Stimulated activated memory B cell treated with anti-CD40 and anti-IgM and Interleukin-4, amounts not matched to agents 10 μg/mL and 1 μg/mL and 100 μg/mL, for 72 hours (primary cell): ENCODE data around the gene SVOP.
"Not testable (repeated sequence)": the region's sequence is repeated elsewhere in the genome, so short reads cannot be mapped to it uniquely, and the experiment has no call there.

Source experiments
- ATAC-seq: fragments of 150-1000 bp; cut with Tn5 transposase; 2 replicates; pipeline ENCODE4 v1.10.0; 2021
- H3K27ac Mint-ChIP-seq: one replicate; pipeline ENCODE4 v1.8.0; 2022; ENCODE audit warnings: mild to moderate bottlenecking, mixed read lengths
- H3K27me3 Mint-ChIP-seq: one replicate; pipeline ENCODE4 v1.8.0; 2022; ENCODE audit warnings: mixed read lengths
- H3K36me3 Mint-ChIP-seq: one replicate; pipeline ENCODE4 v1.8.0; 2022; ENCODE audit warnings: mixed read lengths
- H3K4me1 Mint-ChIP-seq: one replicate; pipeline ENCODE4 v1.8.0; 2022; ENCODE audit warnings: mixed read lengths
- H3K4me3 Mint-ChIP-seq: one replicate; pipeline ENCODE4 v1.8.0; 2022; ENCODE audit warnings: mild to moderate bottlenecking, moderate library complexity, mixed read lengths
- H3K9me3 Mint-ChIP-seq: one replicate; pipeline ENCODE4 v1.8.0; 2022; ENCODE audit warnings: mixed read lengths

The SVOP gene

GRCh38 chr12:109009766-109010165 is 11.1 kb downstream of the SVOP start:
- H3K4me3 Mint-ChIP-seq: no peak overlapping the region
- H3K36me3 Mint-ChIP-seq: no peaks in the 10 kb centered on the region
- no peak for ATAC-seq
- H3K27ac Mint-ChIP-seq: no peak overlapping the region
- peaks cover 45% of the 10 kb centered on the region for H3K27me3 Mint-ChIP-seq
- H3K4me1 Mint-ChIP-seq: no peaks in the 10 kb centered on the region
- H3K9me3 Mint-ChIP-seq: no peaks in the 10 kb centered on the region

DNA sequence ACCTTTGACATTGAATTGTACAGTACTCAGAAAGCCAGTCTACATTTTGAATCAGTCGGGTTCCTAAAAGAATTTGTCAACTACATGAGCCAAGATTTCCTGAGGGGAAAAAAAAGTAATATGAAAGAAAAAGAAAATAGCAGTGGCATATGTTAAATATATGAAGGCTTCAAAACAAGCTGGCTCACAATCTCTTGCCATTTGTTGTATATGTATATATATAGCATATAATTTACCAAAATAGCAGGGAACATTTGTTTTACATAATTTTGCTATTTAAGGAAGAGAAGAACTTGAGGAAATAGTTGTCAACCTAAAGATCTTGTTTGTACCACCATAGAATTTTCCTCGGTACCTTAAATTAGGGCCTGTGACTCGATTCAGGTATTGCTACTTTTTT is 16.9 kb downstream of the SVOP start:
- Mint-ChIP-seq H3K27me3 (peaks cover 23% of the 10 kb centered on the region), H3K27ac (no peak overlapping the region), H3K4me1 (no peaks in the 10 kb centered on the region), H3K4me3 (no peak overlapping the region), H3K36me3 (no peaks in the 10 kb centered on the region), H3K9me3 (no peaks in the 10 kb centered on the region)
- ATAC-seq: no peak

- no peaks in the 10 kb centered on the region for H3K4me1 Mint-ChIP-seq
Measured at GRCh38 chr12:108996320-108996719, 24.5 kb downstream of the SVOP start.

GRCh38 chr12:108995370-108995992 is 25.4 kb downstream of the SVOP start:
- H3K4me3 Mint-ChIP-seq: no peak overlapping the region
- H3K36me3 Mint-ChIP-seq: no peaks in the 10 kb centered on the region
- peaks cover 19% of the 10 kb centered on the region for H3K27me3 Mint-ChIP-seq
- no peak overlapping the region for H3K27ac Mint-ChIP-seq
- peaks cover 3% of the 10 kb centered on the region for H3K9me3 Mint-ChIP-seq
- no peaks in the 10 kb centered on the region for H3K4me1 Mint-ChIP-seq
- ATAC-seq: no peak

More at GRCh38 chr12:108996320-108996719, 24.5 kb downstream of the SVOP start:
- Mint-ChIP-seq H3K27me3 (peaks cover 19% of the 10 kb centered on the region), H3K4me3 (no peak overlapping the region), H3K36me3 (no peaks in the 10 kb centered on the region), H3K27ac (no peak overlapping the region), H3K9me3 (peaks cover 3% of the 10 kb centered on the region)
- ATAC-seq: no peak

DNA sequence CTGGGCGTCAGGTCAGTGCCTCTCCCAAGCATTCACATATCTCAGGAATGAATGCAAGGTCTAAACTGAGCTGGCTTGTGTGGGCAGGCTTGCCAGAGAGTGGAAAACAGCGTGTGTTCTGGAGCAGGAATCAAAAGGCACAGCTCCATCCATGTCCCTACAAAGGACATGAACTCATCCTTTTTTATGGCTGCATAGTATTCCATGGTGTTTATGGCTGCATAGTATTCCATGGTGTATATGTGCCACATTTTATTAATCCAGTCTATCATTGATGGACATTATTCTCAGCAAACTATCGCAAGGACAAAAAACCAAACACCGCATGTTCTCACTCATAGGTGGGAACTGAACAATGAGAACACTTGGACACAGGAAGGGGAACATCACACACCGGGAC is 30.8 kb downstream of the SVOP start:
- H3K36me3 Mint-ChIP-seq, ATAC-seq, H3K9me3 Mint-ChIP-seq, H3K4me3 Mint-ChIP-seq, H3K4me1 Mint-ChIP-seq, H3K27ac Mint-ChIP-seq: not testable (repeated sequence)
- peaks cover 35% of the 10 kb centered on the region for H3K27me3 Mint-ChIP-seq

DNA sequence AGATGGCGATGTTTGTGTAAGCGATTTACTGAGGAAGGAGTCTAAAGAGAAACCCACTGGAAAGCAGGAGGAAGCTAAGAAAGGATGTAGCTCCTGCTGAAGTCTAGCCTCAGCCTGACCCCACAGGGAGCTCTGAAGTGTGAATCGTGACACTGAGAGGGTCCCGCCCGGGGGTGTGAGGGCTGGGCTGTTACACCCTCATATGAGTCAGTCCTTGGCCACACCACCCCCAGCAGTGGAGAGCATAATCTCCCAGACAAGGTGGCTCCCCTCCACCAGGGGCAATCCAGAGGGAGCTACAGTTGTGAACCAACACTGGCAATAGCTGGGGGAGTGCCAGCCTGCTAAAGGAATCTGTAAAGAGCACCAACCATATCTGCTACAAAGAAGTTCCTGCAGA is 31.5 kb downstream of the SVOP start:
- Mint-ChIP-seq H3K4me1 (no peaks in the 10 kb centered on the region), H3K4me3 (no peak overlapping the region), H3K9me3 (no peaks in the 10 kb centered on the region), H3K27ac (no peak overlapping the region), H3K36me3 (no peaks in the 10 kb centered on the region), H3K27me3 (peaks cover 40% of the 10 kb centered on the region)
- no peak for ATAC-seq

DNA sequence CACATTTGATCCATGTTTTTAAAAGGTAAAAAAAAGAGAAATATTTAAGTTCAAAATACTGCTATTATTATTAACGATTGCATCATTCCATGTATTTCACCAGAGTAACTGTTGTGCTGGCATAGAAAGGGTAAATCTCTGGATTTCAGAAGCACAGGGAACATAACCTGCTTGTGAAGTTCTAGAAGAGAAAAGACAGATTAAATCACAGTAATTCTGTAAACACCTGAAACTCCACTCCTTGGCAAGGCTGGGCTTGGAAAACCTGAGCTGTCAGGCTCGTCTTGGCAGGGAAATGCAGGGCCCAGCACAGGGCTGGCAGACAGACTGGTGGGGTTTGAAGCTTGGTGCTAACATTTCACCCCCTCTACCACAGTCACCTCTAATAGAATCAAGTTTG is 35.1 kb downstream of the SVOP start:
- Mint-ChIP-seq H3K27ac (no peak overlapping the region), H3K9me3 (no peaks in the 10 kb centered on the region), H3K4me1 (no peaks in the 10 kb centered on the region)

DNA sequence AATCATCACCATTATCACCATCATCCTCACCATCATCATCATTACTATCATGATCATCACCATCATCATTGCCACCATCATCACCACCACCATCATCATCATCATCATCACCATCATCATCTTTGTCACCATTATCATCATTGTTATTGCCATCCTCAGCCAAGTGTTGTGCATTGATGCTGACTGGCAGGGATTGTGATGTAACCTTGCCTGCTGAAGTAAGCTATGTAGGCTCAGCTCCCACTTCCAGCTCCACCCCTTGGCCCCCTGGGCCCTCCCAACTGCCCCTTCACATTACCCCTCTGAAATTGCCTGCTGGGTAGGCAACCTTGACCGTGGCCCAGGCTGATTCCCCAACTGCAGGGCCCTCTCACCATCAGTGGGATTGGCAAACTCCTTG is 37.6 kb downstream of the SVOP start:
- Mint-ChIP-seq H3K27ac (no peak overlapping the region), H3K36me3 (no peaks in the 10 kb centered on the region), H3K27me3 (peaks cover 7% of the 10 kb centered on the region), H3K9me3 (no peaks in the 10 kb centered on the region), H3K4me1 (no peaks in the 10 kb centered on the region), H3K4me3 (no peak overlapping the region)
- no peak for ATAC-seq

More for the DNA sequence above, 35.1 kb downstream of the SVOP start:
- no peak overlapping the region for H3K4me3 Mint-ChIP-seq
- H3K27me3 Mint-ChIP-seq: peaks cover 20% of the 10 kb centered on the region
- H3K36me3 Mint-ChIP-seq: no peaks in the 10 kb centered on the region
- ATAC-seq: no peak

- no peak for ATAC-seq
- Mint-ChIP-seq H3K4me3 (no peak overlapping the region), H3K36me3 (no peaks in the 10 kb centered on the region), H3K4me1 (no peaks in the 10 kb centered on the region), H3K9me3 (no peaks in the 10 kb centered on the region), H3K27me3 (peaks cover 6% of the 10 kb centered on the region), H3K27ac (no peak overlapping the region)
Measured at GRCh38 chr12:108982621-108983219, 38.1 kb downstream of the SVOP start.

GRCh38 chr12:108981835-108982234 is 39.0 kb downstream of the SVOP start:
- H3K27ac Mint-ChIP-seq: no peak overlapping the region
- no peak overlapping the region for H3K4me3 Mint-ChIP-seq
- no peaks in the 10 kb centered on the region for H3K4me1 Mint-ChIP-seq
- H3K36me3 Mint-ChIP-seq: no peaks in the 10 kb centered on the region
- no peak for ATAC-seq
- no peaks in the 10 kb centered on the region for H3K9me3 Mint-ChIP-seq
- H3K27me3 Mint-ChIP-seq: peaks cover 6% of the 10 kb centered on the region

GRCh38 chr12:108980831-108981618 is 39.8 kb downstream of the SVOP start:
- H3K4me3 Mint-ChIP-seq: no peak overlapping the region
- no peaks in the 10 kb centered on the region for H3K36me3 Mint-ChIP-seq
- peaks cover 6% of the 10 kb centered on the region for H3K27me3 Mint-ChIP-seq
- no peak overlapping the region for H3K27ac Mint-ChIP-seq
- no peak for ATAC-seq
- H3K4me1 Mint-ChIP-seq: no peaks in the 10 kb centered on the region
- H3K9me3 Mint-ChIP-seq: no peaks in the 10 kb centered on the region

DNA sequence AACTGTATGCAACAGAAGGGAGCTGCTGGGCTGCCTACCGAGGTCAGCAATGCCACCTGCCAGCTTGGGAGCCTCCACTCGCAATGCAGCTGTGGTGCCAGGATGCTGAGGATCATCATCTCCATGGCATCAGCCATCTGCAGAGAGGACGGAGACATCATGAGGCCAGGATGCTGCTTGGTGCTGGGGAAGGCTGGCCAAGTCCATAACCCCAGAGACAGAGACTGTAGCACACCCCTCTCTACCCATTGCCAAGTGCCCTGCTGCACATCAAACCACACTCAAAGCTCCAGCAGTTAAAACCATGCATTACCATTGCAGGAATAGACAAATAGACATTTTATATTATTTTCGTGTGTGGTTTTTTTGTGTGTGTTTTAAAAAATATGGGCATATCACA is 43.5 kb downstream of the SVOP start:
- ATAC-seq: no peak
- H3K36me3 Mint-ChIP-seq: no peaks in the 10 kb centered on the region
- H3K27ac Mint-ChIP-seq: no peak overlapping the region
- H3K9me3 Mint-ChIP-seq: no peaks in the 10 kb centered on the region
- H3K4me1 Mint-ChIP-seq: peaks cover 6% of the 10 kb centered on the region
- no peaks in the 10 kb centered on the region for H3K27me3 Mint-ChIP-seq
- no peak overlapping the region for H3K4me3 Mint-ChIP-seq

DNA sequence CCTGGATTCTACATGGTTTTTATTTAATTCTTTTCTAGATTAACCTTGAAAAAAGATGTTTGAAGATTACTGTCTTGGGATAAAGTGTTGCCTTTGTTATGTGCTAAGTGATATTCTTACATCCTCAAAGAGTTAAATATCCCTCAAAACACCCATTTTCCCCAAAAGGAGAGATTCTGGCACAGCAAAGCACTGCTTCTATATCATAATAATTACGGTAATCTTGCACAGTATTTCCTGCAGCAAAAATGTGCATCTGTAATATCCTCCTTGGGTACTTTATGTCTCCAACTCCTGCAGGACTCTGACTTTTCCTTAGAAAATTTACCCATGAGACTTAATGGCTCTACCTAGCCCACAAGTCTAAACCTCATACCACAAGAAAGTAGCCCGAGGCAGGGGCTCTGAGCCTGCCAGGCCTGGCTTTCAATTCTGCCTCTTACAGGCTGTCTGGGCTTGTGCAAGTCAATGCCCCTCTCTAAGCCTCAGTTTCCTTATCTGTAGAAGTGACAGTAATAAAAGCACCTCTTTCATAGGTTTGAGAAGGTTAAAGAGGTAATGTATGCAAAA is 45.8 kb downstream of the SVOP start:
- H3K4me1 Mint-ChIP-seq: peaks cover 6% of the 10 kb centered on the region
- no peaks in the 10 kb centered on the region for H3K36me3 Mint-ChIP-seq
- ATAC-seq: no peak
- no peak overlapping the region for H3K4me3 Mint-ChIP-seq
- H3K9me3 Mint-ChIP-seq: no peaks in the 10 kb centered on the region
- no peaks in the 10 kb centered on the region for H3K27me3 Mint-ChIP-seq
- no peak overlapping the region for H3K27ac Mint-ChIP-seq

DNA sequence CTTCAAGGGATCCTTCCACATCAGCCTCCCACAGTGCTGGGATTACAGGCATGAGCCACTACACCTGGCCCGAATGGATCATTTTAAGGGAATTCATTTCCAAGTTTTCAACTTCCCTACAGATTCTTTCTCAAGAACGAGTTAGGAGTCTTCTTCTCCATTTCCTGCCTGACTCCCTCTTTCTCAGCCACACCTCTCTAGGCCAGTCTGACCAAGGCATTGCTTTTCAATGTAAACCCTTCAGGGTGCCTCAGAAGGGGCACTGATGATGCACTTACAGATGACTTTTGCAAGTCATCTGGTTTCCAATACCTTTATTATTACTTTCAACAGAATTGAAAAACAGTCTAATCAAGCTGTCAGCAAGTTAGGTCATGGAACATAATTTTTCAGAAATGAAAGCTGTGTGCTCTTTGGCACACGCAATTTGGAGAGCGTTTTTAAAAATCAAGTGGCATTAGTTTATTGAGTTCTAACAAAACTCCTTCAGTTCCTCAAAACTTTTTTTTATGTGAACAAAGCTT is 47.2 kb downstream of the SVOP start:
- no peak overlapping the region for H3K4me3 Mint-ChIP-seq

DNA sequence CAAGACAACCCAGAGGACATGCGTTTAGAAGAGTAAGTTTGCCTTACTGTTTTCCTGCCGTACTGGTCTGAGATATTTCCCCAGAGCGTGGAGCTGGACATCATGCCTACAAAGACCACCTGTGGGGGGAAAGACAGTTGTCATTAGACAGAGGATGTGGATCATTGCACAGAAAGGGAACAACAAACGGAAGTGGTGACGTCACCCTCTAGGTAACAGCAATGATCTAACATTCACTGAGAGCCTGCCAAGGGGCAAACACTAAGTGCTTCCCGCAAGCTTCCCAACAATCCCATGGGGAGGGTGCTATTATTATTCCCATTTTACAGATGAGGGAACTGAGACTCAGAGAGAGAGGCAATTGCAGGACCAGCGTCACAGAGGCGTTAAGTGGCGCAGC is 48.5 kb downstream of the SVOP start:
- H3K4me3 Mint-ChIP-seq: no peak overlapping the region
- ATAC-seq: no peak
- no peaks in the 10 kb centered on the region for H3K36me3 Mint-ChIP-seq
- no peak overlapping the region for H3K27ac Mint-ChIP-seq
- H3K4me1 Mint-ChIP-seq: peaks cover 6% of the 10 kb centered on the region
- no peaks in the 10 kb centered on the region for H3K9me3 Mint-ChIP-seq
- H3K27me3 Mint-ChIP-seq: peaks cover 14% of the 10 kb centered on the region

More for the DNA sequence above, 47.2 kb downstream of the SVOP start:
- Mint-ChIP-seq H3K9me3 (no peaks in the 10 kb centered on the region), H3K36me3 (no peaks in the 10 kb centered on the region), H3K27me3 (peaks cover 13% of the 10 kb centered on the region), H3K4me1 (peaks cover 6% of the 10 kb centered on the region), H3K27ac (no peak overlapping the region)
- peak; percentile 31 for ATAC-seq
